Uterus (tissue), 2 donors: ENCODE measurements around the gene FMN1.

Experiments used
- CTCF ChIP-seq, 4 experiments: fragments of 200-600 bp in 2 of 4; fragments of 450-650 bp in 2 of 4; sonication (generic) in 2 of 4; IDR thresholded peaks; one replicate each; pipeline ENCODE4 v1.5.1; 2016 to 2019; ENCODE audit warnings: antibody characterized with exemption in 4 of 4, mild to moderate bottlenecking in 2 of 4, moderate library complexity in 1 of 4
- POLR2A ChIP-seq, 2 donors: fragments of 450-650 bp; IDR thresholded peaks; one replicate each; pipeline ENCODE4 v1.6.1; 2016; ENCODE audit warnings: antibody characterized with exemption in 2 of 2, mild to moderate bottlenecking in 1 of 2, moderate library complexity in 1 of 2

DNA sequence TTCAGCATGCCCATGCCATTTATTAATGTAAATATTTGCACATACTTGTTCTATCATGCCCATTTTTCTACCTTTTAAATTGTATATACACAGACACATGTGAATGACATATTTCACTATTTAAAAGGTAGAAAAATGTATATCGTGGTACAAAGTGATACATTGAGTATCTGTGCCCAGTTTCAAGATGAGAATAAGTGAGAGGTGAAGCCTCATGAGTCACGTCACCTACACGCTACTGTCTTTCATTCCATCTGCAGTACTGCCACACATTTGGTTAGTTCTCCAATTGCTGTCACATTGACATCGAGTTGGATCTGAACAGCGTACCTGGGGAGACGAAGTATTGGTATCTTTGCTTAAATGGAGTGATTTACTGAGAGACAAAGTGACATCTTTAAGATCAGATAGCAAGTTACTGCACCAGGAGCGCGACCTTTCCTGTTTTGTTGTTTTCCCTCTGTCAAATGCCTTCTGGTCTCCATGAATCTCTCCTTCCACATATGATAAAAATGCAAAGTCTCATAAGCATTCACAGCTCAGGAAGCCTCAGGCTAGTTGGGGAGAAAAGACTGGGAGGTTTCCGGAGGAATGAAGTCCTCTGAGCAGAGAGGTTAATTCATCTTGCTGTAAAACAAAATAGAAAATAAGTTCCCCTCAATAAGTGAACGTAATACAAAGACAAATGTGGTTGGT is 464.7 kb downstream of the FMN1 start:
- TF ChIP-seq POLR2A (IDR thresholded peaks at IDR 0.05) (no peak), CTCF (IDR thresholded peaks at IDR 0.05) (no peak)
